H1 (cell line): Measurements from ENCODE around the gene CTH. TPM values are rescaled to one million over a fixed set of nuclear protein-coding genes. Genes with fewer than 3 reads are reported as not detected.

Experiments
- CTCF ChIA-PET: fragments of 300-600 bp; sonication (Branson Sonifier 250); formaldehyde crosslinking; loops from one replicate; lab custom pipeline; 2021; ENCODE audit not compliant: partially characterized antibody; lab: Charles Lee
- POLR2A ChIA-PET: fragments of 300-600 bp; sonication (Branson Sonifier 250); formaldehyde crosslinking; loops from one replicate; lab custom pipeline; 2021; ENCODE audit warnings: inconsistent platforms; ENCODE audit not compliant: partially characterized antibody; lab: Charles Lee
- DNase-seq, 2 experiments: peaks; one replicate each; pipeline versions ENCODE4 v3.0.0 to v3.0.0-alpha.2; 2010 to 2022; ENCODE audit warnings: low spot score in 2 of 2, low read depth in 1 of 2, mixed read lengths in 1 of 2
- FAIRE-seq: peaks from 2 replicates; lab custom pipeline; 2011; peaks lifted over from hg19 to GRCh38; lab: Jason Lieb, UNC
- H2AFZ ChIP-seq: 2 replicates; pipeline ENCODE4 v1.8.1; 2012; ENCODE audit warnings: low read length, inconsistent platforms
- H2AK5ac ChIP-seq: 2 replicates; pipeline ENCODE4 v1.6.1; 2013; ENCODE audit warnings: low read depth, low read length
- H2BK120ac ChIP-seq: replicated peaks from 2 replicates; pipeline ENCODE3; 2013; ENCODE audit warnings: low read depth, low read length, inconsistent platforms
- H2BK12ac ChIP-seq: 2 replicates; pipeline ENCODE4 v1.6.1; 2013; ENCODE audit warnings: low read depth, low read length
- H2BK15ac ChIP-seq: 2 replicates; pipeline ENCODE4 v1.6.1; 2013; ENCODE audit warnings: low read length
- H2BK20ac ChIP-seq: 2 replicates; pipeline ENCODE4 v1.6.1; 2013; ENCODE audit warnings: low read length
- H2BK5ac ChIP-seq: 2 replicates; pipeline ENCODE4 v1.6.1; 2013; ENCODE audit warnings: low read depth, low read length
- H3K14ac ChIP-seq: 2 replicates; pipeline ENCODE4 v1.6.1; 2013; ENCODE audit warnings: inconsistent platforms; ENCODE audit not compliant: insufficient read length
- H3K18ac ChIP-seq: 2 replicates; pipeline ENCODE4 v1.6.1; 2013; ENCODE audit warnings: low read length; ENCODE audit errors: extremely low read depth
- H3K23ac ChIP-seq: 2 replicates; pipeline ENCODE4 v1.6.1; 2013; ENCODE audit warnings: inconsistent platforms; ENCODE audit not compliant: insufficient read length
- H3K23me2 ChIP-seq: 2 replicates; pipeline ENCODE4 v1.6.1; 2013; ENCODE audit warnings: low read depth, low read length
- H3K27ac ChIP-seq: 2 replicates; pipeline ENCODE4 v1.6.1; 2011; ENCODE audit warnings: low read depth, low read length, inconsistent platforms
- H3K27me3 ChIP-seq, 4 experiments: replicated peaks in 1 of 4; 1 replicate in 1 of 4; 2 replicates in 3 of 4; pipeline versions ENCODE4 v1.6.1 to v1.8.1; 2011 to 2013; ENCODE audit warnings: low read length in 3 of 4, mild to moderate bottlenecking in 3 of 4, inconsistent platforms in 2 of 4, mixed read lengths in 2 of 4, moderate library complexity in 1 of 4; ENCODE audit not compliant: control insufficient read depth in 3 of 4, insufficient read depth in 3 of 4; ENCODE audit errors: extremely low read depth in 1 of 4
- H3K36me3 ChIP-seq, 4 experiments: 2 replicates each; pipeline versions ENCODE4 v1.6.1 to v1.8.1; 2011 to 2013; ENCODE audit warnings: mild to moderate bottlenecking in 4 of 4, low read length in 3 of 4, moderate library complexity in 2 of 4, control low read depth in 1 of 4, inconsistent platforms in 1 of 4; ENCODE audit not compliant: insufficient read depth in 4 of 4, control insufficient read depth in 2 of 4
- H3K4ac ChIP-seq: replicated peaks from 2 replicates; pipeline ENCODE3; 2013; ENCODE audit warnings: low read length, low read depth, mixed read lengths, inconsistent platforms; ENCODE audit not compliant: insufficient read length
- H3K4me1 ChIP-seq, 4 experiments: replicated peaks in 1 of 4; 1 replicate in 1 of 4; 2 replicates in 3 of 4; pipeline versions ENCODE4 v1.6.1 to v1.8.1; 2011 to 2013; ENCODE audit warnings: low read length in 3 of 4, inconsistent platforms in 2 of 4, mixed read lengths in 1 of 4; ENCODE audit not compliant: insufficient read depth in 4 of 4, control insufficient read depth in 3 of 4
- H3K4me2 ChIP-seq, 2 experiments: 2 replicates each; pipeline versions ENCODE4 v1.6.1 to v1.8.1; 2011 to 2013; ENCODE audit warnings: low read depth in 2 of 2, low read length in 2 of 2, control low read depth in 1 of 2, inconsistent platforms in 1 of 2, mild to moderate bottlenecking in 1 of 2; ENCODE audit not compliant: insufficient read depth in 1 of 2
- H3K4me3 ChIP-seq, 4 experiments: fragments of 200-600, 300-600 bp in 1 of 4; sonication (generic), shearing (Covaris generic), sonication (Bioruptor Twin) in 1 of 4; 2 replicates each; pipeline versions ENCODE4 v1.5.1 to v1.8.1; 2011 to 2016; ENCODE audit warnings: low read length in 4 of 4, low read depth in 3 of 4, control low read depth in 2 of 4, inconsistent platforms in 2 of 4, mild to moderate bottlenecking in 2 of 4, mixed read lengths in 1 of 4, moderate library complexity in 1 of 4; ENCODE audit not compliant: insufficient read depth in 2 of 4; ENCODE audit errors: extremely low read depth in 1 of 4
- H3K56ac ChIP-seq: replicated peaks from 2 replicates; pipeline ENCODE3; 2013; ENCODE audit warnings: low read depth, mild to moderate bottlenecking, mixed read lengths, low read length, inconsistent platforms; ENCODE audit not compliant: insufficient read length
- H3K79me1 ChIP-seq: 2 replicates; pipeline ENCODE4 v1.6.1; 2013; ENCODE audit warnings: low read depth, low read length, control low read depth
- H3K79me2 ChIP-seq, 2 experiments: 2 replicates each; pipeline versions ENCODE4 v1.6.1 to v1.8.1; 2012 to 2013; ENCODE audit warnings: low read length in 2 of 2, mild to moderate bottlenecking in 2 of 2, inconsistent platforms in 1 of 2; ENCODE audit not compliant: insufficient read depth in 2 of 2, control insufficient read depth in 1 of 2
- H3K9ac ChIP-seq, 4 experiments: replicated peaks in 1 of 4; 1 replicate in 1 of 4; 2 replicates in 3 of 4; pipeline versions ENCODE4 v1.6.1 to v1.8.1; 2011 to 2013; ENCODE audit warnings: low read depth in 3 of 4, low read length in 3 of 4, control low read depth in 2 of 4, mild to moderate bottlenecking in 2 of 4, moderate library complexity in 2 of 4, inconsistent platforms in 1 of 4; ENCODE audit errors: extremely low read depth in 1 of 4
- H3K9me3 ChIP-seq, 2 experiments: 2 replicates each; pipeline versions ENCODE4 v1.6.1 to v1.8.1; 2012 to 2013; ENCODE audit warnings: mild to moderate bottlenecking in 2 of 2, moderate library complexity in 2 of 2, control low read depth in 1 of 2, inconsistent platforms in 1 of 2, low read depth in 1 of 2, low read length in 1 of 2, mixed read lengths in 1 of 2; ENCODE audit not compliant: insufficient read depth in 2 of 2
- H4K20me1 ChIP-seq, 2 experiments: replicated peaks in 1 of 2; 2 replicates each; pipeline versions ENCODE3 to v1.8.1; 2011 to 2013; ENCODE audit warnings: inconsistent platforms in 2 of 2, low read length in 2 of 2, mild to moderate bottlenecking in 1 of 2; ENCODE audit not compliant: insufficient read depth in 2 of 2, control insufficient read depth in 1 of 2
- H4K5ac ChIP-seq: 2 replicates; pipeline ENCODE4 v1.6.1; 2013; ENCODE audit warnings: low read length, low read depth, mixed read lengths, inconsistent platforms; ENCODE audit not compliant: insufficient read length
- H4K8ac ChIP-seq: 2 replicates; pipeline ENCODE4 v1.8.0; 2013; ENCODE audit warnings: mild to moderate bottlenecking, moderate library complexity, low read length, inconsistent platforms; ENCODE audit not compliant: insufficient read depth; ENCODE audit errors: extremely low read depth
- H4K91ac ChIP-seq: replicated peaks from 2 replicates; pipeline ENCODE3; 2013; ENCODE audit warnings: low read length, mixed read lengths, inconsistent platforms; ENCODE audit not compliant: insufficient read length
- CHD2 ChIP-seq: IDR thresholded peaks from 2 replicates; pipeline ENCODE4 v1.6.1; 2012; ENCODE audit warnings: low read length, improper control_type of control experiment
- CTCF ChIP-seq, 3 experiments: IDR thresholded peaks; 1 replicate in 2 of 3; 2 replicates in 1 of 3; pipeline versions ENCODE4 v1.5.1 to v1.6.1; 2011; ENCODE audit warnings: low read length in 3 of 3, mild to moderate bottlenecking in 3 of 3, inconsistent platforms in 2 of 3, low read depth in 1 of 3, moderate library complexity in 1 of 3; ENCODE audit not compliant: insufficient read depth in 1 of 3; ENCODE audit errors: control extremely low read depth in 1 of 3
- JUN ChIP-seq: IDR thresholded peaks from 2 replicates; pipeline ENCODE4 v1.6.1; 2011; ENCODE audit warnings: low read depth, mild to moderate bottlenecking, improper control_type of control experiment, low read length
- MAFK ChIP-seq: IDR thresholded peaks from 2 replicates; pipeline ENCODE4 v1.6.1; 2012; ENCODE audit warnings: low read depth, mild to moderate bottlenecking, improper control_type of control experiment, low read length
- NRF1 ChIP-seq: IDR thresholded peaks from 2 replicates; pipeline ENCODE4 v1.6.1; 2011; ENCODE audit warnings: mild to moderate bottlenecking, low read depth, low read length, improper control_type of control experiment
- RXRA ChIP-seq: IDR thresholded peaks from 2 replicates; pipeline ENCODE4 v1.6.1; 2011; ENCODE audit warnings: low read depth, mild to moderate bottlenecking, low read length, moderate library complexity; ENCODE audit not compliant: insufficient read depth
- SP1 ChIP-seq: IDR thresholded peaks from 2 replicates; pipeline ENCODE4 v1.6.1; 2011; ENCODE audit warnings: low read depth, low read length
- YY1 ChIP-seq: IDR thresholded peaks from 2 replicates; pipeline ENCODE4 v1.6.1; 2011; ENCODE audit warnings: low read depth, mild to moderate bottlenecking, low read length
- WGBS, 2 experiments: shearing (Covaris generic) in 1 of 2; methylation state at CpG; one replicate each; pipeline versions ENCODE4 v1.1.6 to v1.1.7; 2013 to 2015; ENCODE audit warnings: low lambda C conversion rate in 2 of 2, mixed read lengths in 2 of 2, inconsistent platforms in 1 of 2, low coverage in 1 of 2, missing lambda C conversion rate in 1 of 2; ENCODE audit not compliant: insufficient replicate concordance in 2 of 2, insufficient coverage in 1 of 2, insufficient read length in 1 of 2; ENCODE audit errors: extremely low coverage in 1 of 2, missing lambda C conversion rate in 1 of 2; 5-methylcytosine and 5-hydroxymethylcytosine counted together
- polyA plus RNA-seq, 7 experiments: library from polyadenylated mRNA; depleted of rRNA in 3 of 7; stranded (reverse) in 5 of 7; unstranded in 2 of 7; fragments of >200 nt in 5 of 7; fragments of 200-250 nt in 2 of 7; gene quantifications; 1 replicate in 5 of 7; 2 replicates in 1 of 7; 4 replicates in 1 of 7; pipeline versions ENCODE4 v1.2.1 to v1.2.3, GENCODE V29; 2011 to 2013; ENCODE audit warnings: missing spikeins in 2 of 7, mixed read lengths in 2 of 7
- total RNA-seq: library from RNA; stranded (reverse); fragmentation: NEBNext Ultra II Directional; extraction: Animal tissue kit (Norgen Biotek cat#: 25700); gene quantifications from 2 replicates; pipeline ENCODE4 v1.2.1, GENCODE V29; 2021

CTH gene
- total and polyA plus RNA-seq, 2 of the 8 experiments (the other 6 are each of a cell fraction or from before 2014, with no cell fraction given) = 31.7 to 33.2 TPM

GRCh38 chr1:70427976-70428375, 16.9 kb downstream of the CTH start:
- Histone ChIP-seq H3K9me3 (no peaks in the 10 kb centered on the region), H2BK12ac (no peak overlapping the region), H3K79me2 (no peaks in the 10 kb centered on the region), H2BK20ac (no peak overlapping the region), H3K79me1 (no peaks in the 10 kb centered on the region), H3K18ac (no peak overlapping the region), H4K8ac (no peak overlapping the region), H3K27ac (no peak overlapping the region), H4K5ac (no peak overlapping the region), H2AK5ac (no peak overlapping the region), H3K23me2 (no peaks in the 10 kb centered on the region), H2BK5ac (no peak overlapping the region), H2BK15ac (no peak overlapping the region), H3K14ac (no peak overlapping the region), H3K4me1 (peaks cover 0 to 6% (median 0%) of the 10 kb centered on the region in 4 experiments; a peak in 1 of 7 replicates), H3K23ac (no peak overlapping the region), H3K4ac (no peak overlapping the region), H3K4me3 (no peak overlapping the region), H3K27me3 (no peaks in the 10 kb centered on the region), H3K4me2 (no peak overlapping the region), H3K9ac (no peak overlapping the region), H4K91ac (no peak overlapping the region), H4K20me1 (no peaks in the 10 kb centered on the region), H3K56ac (no peak overlapping the region), H2AFZ (no peak overlapping the region), H2BK120ac (no peak overlapping the region), H3K36me3 (peaks cover 5 to 87% (median 35%) of the 10 kb centered on the region in 4 experiments)
- FAIRE-seq = no peak
- DNase-seq = no peak
- 82% methylated on average over 3 of the region's 3 CpGs; no CpG with 5 or more reads in 1 of the 2 experiments for WGBS, 2 experiments
- TF ChIP-seq CTCF (IDR thresholded peaks at IDR 0.05; ENCODE audit: control extremely low read depth in 1 of 3, insufficient read depth in 1 of 3, low read depth in 1 of 3, low read length in 3 of 3) (no peak), CHD2 (no peak), RXRA (no peak), YY1 (no peak), JUN (no peak), SP1 (no peak), NRF1 (no peak), MAFK (no peak)
- ChIA-PET POLR2A (interaction anchor here (0.9 to 2.6 kb wide), 5 partner anchors 9 to 21 kb away, joined by 3 to 13 read pairs (median 3); partner anchors contain the start of gene CTH), CTCF (no interaction called here)
